Fibroblast of lung (primary cell): ENCODE results near the gene TANGO2. TPM values are rescaled to one million over a fixed set of nuclear protein-coding genes. Genes with fewer than 3 reads are reported as not detected.

Experiments
- DNase-seq, 2 donors: peaks; one replicate each; pipeline versions ENCODE4 v3.0.0 to v3.0.0-alpha.2; 2010; ENCODE audit warnings: low read depth in 2 of 2
- H2AFZ ChIP-seq: 2 replicates; pipeline ENCODE4 v1.5.1; 2012; ENCODE audit warnings: low read length, control low read depth, inconsistent platforms
- H3K27ac ChIP-seq: 2 replicates; pipeline ENCODE4 v1.5.1; 2011; ENCODE audit warnings: low read length, control low read depth; ENCODE audit not compliant: insufficient read depth
- H3K27me3 ChIP-seq: 2 replicates; pipeline ENCODE4 v1.5.1; 2011; ENCODE audit warnings: mild to moderate bottlenecking, low read length; ENCODE audit not compliant: control insufficient read depth, insufficient read depth
- H3K36me3 ChIP-seq: 2 replicates; pipeline ENCODE4 v1.5.1; 2011; ENCODE audit warnings: low read length; ENCODE audit not compliant: control insufficient read depth, insufficient read depth
- H3K4me1 ChIP-seq: 2 replicates; pipeline ENCODE4 v1.5.1; 2011; ENCODE audit warnings: low read length; ENCODE audit not compliant: control insufficient read depth, insufficient read depth; ENCODE audit errors: extremely low read depth
- H3K4me2 ChIP-seq: 2 replicates; pipeline ENCODE4 v1.5.1; 2011; ENCODE audit warnings: low read length, control low read depth; ENCODE audit not compliant: insufficient read depth; ENCODE audit errors: extremely low read depth
- H3K4me3 ChIP-seq, 4 experiments: fragments of 200-600 bp in 1 of 4; sonication (generic) in 1 of 4; replicated peaks in 1 of 4; 2 replicates each; pipeline ENCODE4 v1.5.1; 2011 to 2016; ENCODE audit warnings: low read length in 4 of 4, low read depth in 3 of 4, mild to moderate bottlenecking in 3 of 4, control low read depth in 2 of 4, inconsistent platforms in 1 of 4, mixed read lengths in 1 of 4; ENCODE audit not compliant: insufficient read depth in 1 of 4; ENCODE audit errors: control extremely low read depth in 1 of 4
- H3K79me2 ChIP-seq: 2 replicates; pipeline ENCODE4 v1.5.1; 2012; ENCODE audit warnings: mild to moderate bottlenecking, low read length, inconsistent platforms; ENCODE audit not compliant: control insufficient read depth, insufficient read depth
- H3K9ac ChIP-seq: 2 replicates; pipeline ENCODE4 v1.5.1; 2011; ENCODE audit warnings: mild to moderate bottlenecking, low read length, control low read depth; ENCODE audit not compliant: insufficient read depth
- H3K9me3 ChIP-seq: 2 replicates; pipeline ENCODE4 v1.5.1; 2012; ENCODE audit warnings: low read depth, low read length; ENCODE audit not compliant: control insufficient read depth, insufficient read depth
- H4K20me1 ChIP-seq: 2 replicates; pipeline ENCODE4 v1.5.1; 2011; ENCODE audit warnings: low read length; ENCODE audit not compliant: control insufficient read depth, insufficient read depth; ENCODE audit errors: extremely low read depth
- CTCF ChIP-seq, 2 donors: IDR thresholded peaks in 1 of 2; conservative IDR thresholded peaks in 1 of 2; 1 replicate in 1 of 2; 2 replicates in 1 of 2; pipeline ENCODE4 v1.5.1; 2011 to 2012; ENCODE audit warnings: low read length in 2 of 2, control low read depth in 1 of 2, inconsistent platforms in 1 of 2, low read depth in 1 of 2, mild to moderate bottlenecking in 1 of 2
- EZH2 ChIP-seq: IDR thresholded peaks from 2 replicates; pipeline ENCODE4 v1.5.1; 2012; ENCODE audit warnings: low read length, control low read depth, mild to moderate bottlenecking; ENCODE audit errors: missing control alignments
- polyA plus RNA-seq, 2 donors: library from polyadenylated mRNA; depleted of rRNA in 1 of 2; stranded (reverse) in 1 of 2; unstranded in 1 of 2; fragments of >200 nt; gene quantifications; 2 replicates each; pipeline ENCODE4 v1.2.1, GENCODE V29; 2011 to 2012; ENCODE audit warnings: missing spikeins in 1 of 2
- total RNA-seq: library from RNA; depleted of rRNA; stranded (reverse); fragments of >200 nt; gene quantifications from 2 replicates; pipeline ENCODE4 v1.2.1, GENCODE V29; 2014

The TANGO2 gene
- total and polyA plus RNA-seq, 2 donors (not counting 1 experiment from before 2014, with no cell fraction given): 28.3 to 52.8 TPM

GRCh38 chr22:20114506-20115475 is 93.9 kb downstream of the TANGO2 start:
- Histone ChIP-seq H2AFZ (no peak overlapping the region), H3K36me3 (peaks cover 40% of the 10 kb centered on the region), H3K4me2 (no peak overlapping the region), H3K9ac (no peak overlapping the region), H3K4me3 (no peak overlapping the region), H3K4me1 (peaks cover 9% of the 10 kb centered on the region), H3K27me3 (no peaks in the 10 kb centered on the region), H3K27ac (no peak overlapping the region), H3K79me2 (peaks cover 47% of the 10 kb centered on the region), H3K9me3 (no peaks in the 10 kb centered on the region), H4K20me1 (no peaks in the 10 kb centered on the region)
- no peak for TF ChIP-seq EZH2
- no peak for TF ChIP-seq CTCF (conservative IDR thresholded peaks at IDR 0.05 in 1 of 2, IDR thresholded peaks at IDR 0.05 in 1 of 2; ENCODE audit: low read depth in 1 of 2, low read length in 2 of 2)
- DNase-seq: no peak

- H3K79me2 ChIP-seq: peaks cover 57% of the 10 kb centered on the region
- peak within 1 kb of the TSS; percentile 83 for H3K4me2 ChIP-seq
- peak within 1 kb of the TSS; percentile 91 for H3K27ac ChIP-seq
- H3K9ac ChIP-seq: peak within 1 kb of the TSS; percentile 96
- H3K4me3 ChIP-seq: peak within 1 kb of the TSS; percentile 81 to 95 (median 92)
- no peak for DNase-seq
- H3K9me3 ChIP-seq: no peaks in the 10 kb centered on the region
- H3K36me3 ChIP-seq: peaks cover 41% of the 10 kb centered on the region
- TF ChIP-seq CTCF (conservative IDR thresholded peaks at IDR 0.05 in 1 of 2, IDR thresholded peaks at IDR 0.05 in 1 of 2; ENCODE audit: low read depth in 1 of 2, low read length in 2 of 2) (no peak), EZH2 (no peak)
- peak within 1 kb of the TSS; percentile 84 for H2AFZ ChIP-seq
- H3K4me1 ChIP-seq: peaks cover 9% of the 10 kb centered on the region
- no peaks in the 10 kb centered on the region for H4K20me1 ChIP-seq
- no peaks in the 10 kb centered on the region for H3K27me3 ChIP-seq
Measured at GRCh38 chr22:20115691-20116375, 94.9 kb downstream of the TANGO2 start, which contains the start of gene RANBP1. TSS of gene RANBP1 (plus strand) at chr22:20116104. CDS start at chr22:20116185, 81 bp downstream.

- Histone ChIP-seq H3K4me3 (peak overlapping the region; percentile 81 to 95 (median 92)), H4K20me1 (no peaks in the 10 kb centered on the region), H3K36me3 (peaks cover 41% of the 10 kb centered on the region), H2AFZ (peak overlapping the region; percentile 84), H3K4me2 (peak overlapping the region; percentile 83), H3K27ac (peak overlapping the region; percentile 91), H3K27me3 (no peaks in the 10 kb centered on the region), H3K9me3 (no peaks in the 10 kb centered on the region), H3K79me2 (peaks cover 63% of the 10 kb centered on the region), H3K9ac (peak overlapping the region; percentile 96), H3K4me1 (peaks cover 9% of the 10 kb centered on the region)
- TF ChIP-seq EZH2: no peak
- no peak for TF ChIP-seq CTCF (conservative IDR thresholded peaks at IDR 0.05 in 1 of 2, IDR thresholded peaks at IDR 0.05 in 1 of 2; ENCODE audit: low read depth in 1 of 2, low read length in 2 of 2)
- no peak for DNase-seq
Measured at GRCh38 chr22:20116376-20116950, 95.6 kb downstream of the TANGO2 start.
